Subcutaneous adipose tissue (tissue), 4 donors: ENCODE data around the gene SAMD4B. TPM values are rescaled to one million over a fixed set of nuclear protein-coding genes. Genes with fewer than 3 reads are reported as not detected.

ENCODE experiments used
- CTCF ChIP-seq: fragments of 450-650 bp; IDR thresholded peaks from one replicate; pipeline ENCODE4 v1.5.1; 2016; ENCODE audit warnings: low read depth, mild to moderate bottlenecking, control low read depth, antibody characterized with exemption, moderate library complexity
- total RNA-seq, 4 donors: library from RNA; depleted of rRNA; stranded (reverse); fragments of >200 nt; gene quantifications; one replicate each; pipeline ENCODE4 v1.1.0, GENCODE V29; 2016

The SAMD4B gene
- total RNA-seq, 4 donors from 2014 or later = 45.9 to 83.8 (median 49.4) TPM

DNA sequence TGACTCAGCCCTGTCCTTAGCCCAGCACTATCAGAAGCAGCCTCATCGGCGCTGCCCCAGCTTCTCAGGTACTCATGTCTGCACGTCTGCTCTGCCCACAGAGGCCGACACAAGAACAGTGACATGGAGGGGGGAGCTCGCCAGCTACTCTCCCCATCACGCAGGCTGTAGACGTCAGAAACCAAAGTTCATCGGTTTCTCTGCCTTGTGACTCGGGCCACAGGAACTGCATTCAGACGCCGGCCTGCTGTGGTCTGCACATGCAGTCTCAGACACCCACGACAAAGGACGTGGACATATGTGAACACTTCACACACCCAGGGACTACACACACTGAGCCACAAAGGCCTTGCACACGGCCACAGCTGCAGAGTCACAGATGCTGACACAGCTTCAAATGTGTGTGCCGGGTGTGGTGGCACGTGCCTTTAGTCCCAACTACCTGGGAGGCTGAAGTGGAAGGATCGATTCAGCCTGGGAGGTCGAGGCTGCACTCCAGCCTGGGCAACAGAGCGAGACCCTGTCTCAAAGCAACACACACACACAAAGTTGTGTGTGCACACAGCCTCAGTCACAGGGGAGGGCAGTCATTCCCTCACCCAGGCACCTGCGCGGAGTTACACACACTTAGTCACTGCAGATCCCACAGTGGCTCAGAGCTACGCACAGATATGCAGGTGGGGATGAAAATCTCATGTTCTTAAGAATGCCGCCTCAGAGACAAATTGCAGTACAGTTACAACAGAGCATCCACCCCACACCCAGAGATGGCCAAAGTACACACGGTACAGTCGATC, 59.5 kb downstream of the SAMD4B start:
- no peak for TF ChIP-seq CTCF

DNA sequence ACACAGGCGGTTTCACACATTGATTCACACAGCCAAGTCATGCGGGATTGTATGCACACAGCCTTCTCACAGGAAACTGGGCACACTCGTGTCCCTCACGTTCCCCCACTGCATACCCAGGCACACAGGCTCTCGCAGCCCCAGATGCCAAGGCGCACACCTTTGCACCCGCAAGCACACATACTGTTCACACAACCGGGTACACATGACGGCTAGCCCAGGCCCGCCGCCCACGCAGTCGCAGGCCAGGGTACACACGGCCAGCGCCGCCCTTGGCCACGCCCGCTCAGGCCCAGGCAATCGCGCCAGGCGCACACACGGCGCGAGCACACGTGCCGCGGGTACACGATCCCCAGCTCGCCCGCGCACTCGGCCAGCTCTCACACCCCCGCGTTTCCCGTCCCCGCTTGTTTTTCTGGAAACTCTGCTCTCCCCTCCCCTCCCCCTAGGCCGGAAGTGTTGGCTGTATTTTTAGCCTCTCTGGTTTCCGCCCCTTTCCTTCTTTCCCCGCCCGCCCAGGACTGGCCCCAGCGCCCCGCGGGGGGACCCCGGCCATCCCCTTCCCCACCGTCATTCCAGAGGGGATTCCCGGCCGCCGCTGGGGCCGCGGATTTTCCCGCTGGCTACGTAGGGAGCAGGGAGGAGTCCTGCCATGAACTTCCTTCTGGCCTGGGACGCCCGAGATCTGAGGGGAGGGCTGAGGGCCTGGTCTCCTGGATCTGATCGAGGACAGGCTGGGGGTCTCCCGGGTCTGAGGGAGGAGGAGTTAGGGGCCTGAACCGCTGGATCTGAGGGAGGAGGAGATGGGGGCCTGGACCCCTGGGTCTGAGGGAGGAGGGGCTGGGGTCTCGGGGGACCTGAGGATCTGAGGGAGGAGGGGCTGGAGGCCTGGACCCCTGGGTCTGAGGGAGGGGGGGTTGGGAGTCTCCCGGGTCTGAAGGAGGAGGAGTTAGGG, 60.4 kb downstream of the SAMD4B start:
- TF ChIP-seq CTCF = no peak

GRCh38 chr19:39403331-39404312, 61.4 kb downstream of the SAMD4B start:
- no peak for TF ChIP-seq CTCF

DNA sequence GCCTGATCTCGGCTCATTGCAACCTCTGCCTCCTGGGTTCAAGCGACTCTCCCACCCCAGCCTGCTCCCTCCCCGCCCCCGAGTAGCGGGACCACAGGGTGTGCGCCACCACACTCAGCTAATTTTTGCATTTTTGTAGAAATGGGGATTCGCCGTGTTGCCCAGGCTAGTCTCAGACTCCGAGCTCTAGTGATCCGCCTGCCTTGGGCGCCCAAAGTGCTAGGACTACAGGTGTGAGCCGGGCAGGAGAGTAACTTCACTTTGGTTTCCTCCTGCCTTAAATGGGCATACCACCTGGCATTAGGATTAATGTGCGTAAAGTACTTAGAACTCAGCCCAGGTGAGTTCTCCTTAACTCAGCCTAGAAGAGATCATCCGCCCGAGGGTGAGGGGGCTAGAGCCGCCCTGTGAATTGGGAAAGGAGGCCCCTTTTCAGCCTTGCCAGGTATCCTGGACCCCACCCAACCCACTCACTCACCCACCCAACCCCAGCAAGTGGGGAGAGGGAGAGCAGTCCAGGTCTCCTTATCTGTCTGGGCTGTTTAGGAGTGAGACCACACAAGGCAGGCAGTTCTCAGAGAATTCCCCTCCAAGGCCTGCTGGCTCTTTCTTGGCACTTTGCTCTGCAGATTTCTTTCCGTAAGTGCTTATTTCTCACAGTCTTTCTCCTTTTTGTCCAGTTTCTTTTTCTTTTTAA, 63.2 kb downstream of the SAMD4B start:
- no peak for TF ChIP-seq CTCF

- no peak for TF ChIP-seq CTCF
These were observed 63.9 kb downstream of the SAMD4B start for GRCh38 chr19:39405958-39406655.
